Lung (tissue), 12 donors: ENCODE measurements around the gene TMEM37. TPM values are rescaled to one million over a fixed set of nuclear protein-coding genes. Genes with fewer than 3 reads are reported as not detected.
A peak's percentile ranks its signal among the peaks of the same experiment; 100 is the strongest.

ENCODE experiments used
- ATAC-seq: fragments of 200-7000 bp; cut with Tn5 transposase; one replicate; pipeline ENCODE4 v1.9.1; 2020; ENCODE audit warnings: moderate number of reproducible peaks; ENCODE audit not compliant: insufficient read depth, low FRiP score
- DNase-seq, 3 donors: peaks; one replicate each; pipeline ENCODE4 v3.0.0-alpha.2; 2013 to 2017
- H3K27ac ChIP-seq, 2 donors: one replicate each; pipeline ENCODE4 v1.5.1; 2013; ENCODE audit warnings: mild to moderate bottlenecking in 2 of 2, moderate library complexity in 2 of 2, control low read depth in 1 of 2, inconsistent platforms in 1 of 2, low read depth in 1 of 2, low read length in 1 of 2
- H3K27me3 ChIP-seq, 3 donors: one replicate each; pipeline ENCODE4 v1.5.1; 2013; ENCODE audit warnings: low read length in 2 of 3; ENCODE audit not compliant: control insufficient read depth in 3 of 3, insufficient read depth in 3 of 3
- H3K36me3 ChIP-seq, 4 donors: one replicate each; pipeline ENCODE4 v1.5.1; 2013; ENCODE audit warnings: low read length in 4 of 4, mild to moderate bottlenecking in 1 of 4, moderate library complexity in 1 of 4; ENCODE audit not compliant: control insufficient read depth in 4 of 4, insufficient read depth in 4 of 4
- H3K4me1 ChIP-seq, 5 donors: one replicate each; pipeline ENCODE4 v1.5.1; 2013; ENCODE audit warnings: low read length in 5 of 5, mild to moderate bottlenecking in 2 of 5, moderate library complexity in 1 of 5; ENCODE audit not compliant: control insufficient read depth in 5 of 5, insufficient read depth in 5 of 5
- H3K4me3 ChIP-seq: one replicate; pipeline ENCODE4 v1.5.1; 2013; ENCODE audit warnings: mild to moderate bottlenecking, control low read depth, moderate library complexity
- H3K9ac ChIP-seq, 2 donors: one replicate each; pipeline ENCODE4 v1.5.1; 2013; ENCODE audit warnings: low read length in 2 of 2, control low read depth in 1 of 2; ENCODE audit not compliant: insufficient read depth in 1 of 2
- H3K9me3 ChIP-seq, 4 donors: one replicate each; pipeline ENCODE4 v1.5.1; 2013; ENCODE audit warnings: low read length in 3 of 4, mild to moderate bottlenecking in 1 of 4, moderate library complexity in 1 of 4; ENCODE audit not compliant: control insufficient read depth in 4 of 4, insufficient read depth in 3 of 4
- WGBS, 2 donors: extraction: QIAGEN DNeasy Blood & Tissue Kit; methylation state at CpG; one replicate each; pipeline ENCODE4 v1.1.7; 2013; 5-methylcytosine and 5-hydroxymethylcytosine counted together
- polyA plus RNA-seq, 2 donors: library from polyadenylated mRNA; stranded (reverse); fragments of 200-250 nt; gene quantifications; one replicate each; pipeline ENCODE4 v1.2.1, GENCODE V29; 2013
- total RNA-seq, 2 donors: library from RNA; depleted of rRNA in 1 of 2; stranded (reverse); fragments of >200 nt in 1 of 2; gene quantifications; one replicate each; pipeline ENCODE4 v1.2.1, GENCODE V29; 2014 to 2021
- TF ChIP-seq, protein P1 (sequence below): IDR thresholded peaks from 2 replicates; pipeline ENCODE4 v1.5.1; 2012; ENCODE audit warnings: mild to moderate bottlenecking; ENCODE audit errors: control extremely low read depth, extremely low read depth
- donor health status: control.
- donor health status: control.
- donor health status: Bipolar disorder and iron deficiency.
- donor health status: healthy.
- donor health status: DM: yes; HTN: yes; CAD: no.

The TMEM37 gene
- total and polyA plus RNA-seq, 4 donors, result 9.9 to 14.3 (median 12.1) TPM

DNA sequence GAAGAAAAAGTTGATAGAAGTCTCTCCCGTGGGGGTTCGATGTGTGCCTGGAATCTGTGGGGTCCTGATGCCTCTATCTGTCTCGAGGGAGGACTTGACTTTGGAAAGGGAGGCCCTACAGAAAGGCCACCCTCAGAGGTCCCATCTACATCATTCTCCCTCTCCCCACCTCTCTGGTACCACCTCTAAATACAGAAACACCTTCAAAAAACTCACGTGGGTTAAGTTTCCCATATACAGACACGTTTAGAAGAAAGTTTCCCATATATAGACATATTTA lies 5.3 kb upstream of the TMEM37 start:
- DNase-seq (no peak), ATAC-seq (no peak)
- TF ChIP-seq, protein P1, sequence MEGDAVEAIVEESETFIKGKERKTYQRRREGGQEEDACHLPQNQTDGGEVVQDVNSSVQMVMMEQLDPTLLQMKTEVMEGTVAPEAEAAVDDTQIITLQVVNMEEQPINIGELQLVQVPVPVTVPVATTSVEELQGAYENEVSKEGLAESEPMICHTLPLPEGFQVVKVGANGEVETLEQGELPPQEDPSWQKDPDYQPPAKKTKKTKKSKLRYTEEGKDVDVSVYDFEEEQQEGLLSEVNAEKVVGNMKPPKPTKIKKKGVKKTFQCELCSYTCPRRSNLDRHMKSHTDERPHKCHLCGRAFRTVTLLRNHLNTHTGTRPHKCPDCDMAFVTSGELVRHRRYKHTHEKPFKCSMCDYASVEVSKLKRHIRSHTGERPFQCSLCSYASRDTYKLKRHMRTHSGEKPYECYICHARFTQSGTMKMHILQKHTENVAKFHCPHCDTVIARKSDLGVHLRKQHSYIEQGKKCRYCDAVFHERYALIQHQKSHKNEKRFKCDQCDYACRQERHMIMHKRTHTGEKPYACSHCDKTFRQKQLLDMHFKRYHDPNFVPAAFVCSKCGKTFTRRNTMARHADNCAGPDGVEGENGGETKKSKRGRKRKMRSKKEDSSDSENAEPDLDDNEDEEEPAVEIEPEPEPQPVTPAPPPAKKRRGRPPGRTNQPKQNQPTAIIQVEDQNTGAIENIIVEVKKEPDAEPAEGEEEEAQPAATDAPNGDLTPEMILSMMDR, result no peak
- Histone ChIP-seq H3K9ac (no peak overlapping the region), H3K27me3 (no peaks in the 10 kb centered on the region), H3K27ac (no peak overlapping the region), H3K9me3 (no peaks in the 10 kb centered on the region), H3K36me3 (no peaks in the 10 kb centered on the region), H3K4me1 (peaks cover 0 to 44% (median 6%) of the 10 kb centered on the region in 5 donors), H3K4me3 (no peak overlapping the region)
- WGBS, 2 donors, result 43 to 57% methylated on average over 5 of the region's 5 CpGs

DNA sequence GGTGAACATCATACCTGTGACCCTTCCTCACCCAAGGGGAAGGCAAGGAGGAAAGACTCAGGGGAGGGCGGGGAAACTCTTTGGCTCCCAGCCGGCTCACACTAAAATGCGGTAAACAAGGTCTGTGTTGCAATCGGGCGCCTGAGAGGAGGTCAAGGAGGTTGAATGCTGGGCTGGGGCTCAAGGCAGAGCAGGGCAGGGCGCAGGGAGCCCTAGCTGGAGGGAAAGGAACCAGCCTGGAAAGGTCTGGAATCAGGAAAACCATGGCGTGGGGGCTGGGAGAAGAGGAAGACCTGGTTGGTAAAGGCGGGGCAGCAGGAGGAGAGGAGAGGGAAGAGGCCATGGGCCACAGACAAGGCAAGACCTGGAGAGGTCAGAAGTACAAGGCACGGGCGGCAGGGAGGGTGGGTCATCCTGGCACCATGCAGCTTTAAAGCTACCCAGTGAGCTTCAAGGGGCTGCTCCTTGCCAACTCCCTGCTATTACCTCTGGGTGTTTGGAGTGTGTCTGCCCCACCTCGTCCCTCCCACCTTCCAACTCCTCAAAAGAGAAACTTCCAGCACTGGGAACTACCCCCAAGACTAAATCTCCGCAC lies 4.8 kb upstream of the TMEM37 start:
- Histone ChIP-seq H3K27ac (peak overlapping the region in 1 of 2 donors; percentile 18), H3K4me1 (peaks cover 0 to 45% (median 6%) of the 10 kb centered on the region in 5 donors), H3K9ac (no peak overlapping the region), H3K27me3 (no peaks in the 10 kb centered on the region), H3K9me3 (no peaks in the 10 kb centered on the region), H3K36me3 (no peaks in the 10 kb centered on the region), H3K4me3 (no peak overlapping the region)
- DNase-seq (peak; percentile 59 to 87 (median 71)), ATAC-seq (no peak)
- 41 to 45% methylated on average over 12 of the region's 12 CpGs for WGBS, 2 donors
- TF ChIP-seq, protein P1, result no peak

DNA sequence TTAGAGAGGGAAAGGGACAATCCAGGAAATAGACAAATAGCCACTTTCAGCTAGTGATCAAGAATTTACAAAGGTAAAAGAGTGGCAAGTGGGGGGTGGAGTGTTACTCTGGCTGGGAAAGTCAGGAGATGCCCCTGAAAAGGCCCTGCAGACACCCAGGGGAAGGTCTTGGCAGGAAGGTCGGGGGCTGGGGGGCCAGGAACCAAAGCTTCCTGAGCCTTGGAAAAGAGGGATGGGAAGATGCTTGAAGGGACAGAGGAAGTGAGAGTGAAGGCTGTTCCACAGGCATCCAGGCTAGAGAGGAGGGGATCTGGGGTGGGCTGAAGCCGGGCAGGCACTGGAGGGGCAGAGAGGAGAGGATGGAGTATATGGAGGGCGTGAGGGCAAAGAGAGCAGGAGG lies 3.9 kb upstream of the TMEM37 start:
- DNase-seq, result no peak
- H3K27ac ChIP-seq, result peak overlapping the region in 1 of 2 donors; percentile 60
- TF ChIP-seq, protein P1, result no peak

More for the DNA sequence above, 3.9 kb upstream of the TMEM37 start:
- no peak for ATAC-seq
- Histone ChIP-seq H3K4me3 (no peak overlapping the region), H3K27me3 (no peaks in the 10 kb centered on the region), H3K36me3 (no peaks in the 10 kb centered on the region), H3K9me3 (no peaks in the 10 kb centered on the region), H3K4me1 (peaks cover 0 to 47% (median 6%) of the 10 kb centered on the region in 5 donors), H3K9ac (no peak overlapping the region)
- 88% methylated on average over 3 of the region's 3 CpGs for WGBS, 2 donors
